Spleen (tissue), 11 donors: ENCODE results near the gene JRKL. TPM values are rescaled to one million over a fixed set of nuclear protein-coding genes. Genes with fewer than 3 reads are reported as not detected.

Source experiments
- DNase-seq: peaks from one replicate; pipeline ENCODE4 v3.0.0-alpha.2; 2020
- H3K27ac ChIP-seq, 8 donors: fragments of 200-600 bp; sonication (generic) in 7 of 8; 1 replicate in 4 of 8; 2 replicates in 4 of 8; pipeline versions ENCODE4 v1.5.0 to v1.8.0; 2016 to 2021; ENCODE audit warnings: inconsistent platforms in 4 of 8, mild to moderate bottlenecking in 4 of 8, moderate library complexity in 1 of 8
- H3K27me3 ChIP-seq, 7 donors: fragments of 200-600 bp; sonication (generic) in 6 of 7; replicated peaks in 1 of 7; 1 replicate in 4 of 7; 2 replicates in 3 of 7; pipeline versions ENCODE4 v1.5.0 to v1.8.0; 2016 to 2021; ENCODE audit warnings: inconsistent platforms in 3 of 7, mild to moderate bottlenecking in 1 of 7
- H3K36me3 ChIP-seq, 6 donors: fragments of 200-600 bp; sonication (generic) in 5 of 6; 1 replicate in 4 of 6; 2 replicates in 2 of 6; pipeline versions ENCODE4 v1.5.0 to v1.8.0; 2016 to 2021; ENCODE audit warnings: inconsistent platforms in 2 of 6
- H3K4me1 ChIP-seq, 6 donors: fragments of 200-600 bp; sonication (generic) in 5 of 6; 1 replicate in 3 of 6; 2 replicates in 3 of 6; pipeline versions ENCODE4 v1.5.0 to v1.8.0; 2016 to 2021; ENCODE audit warnings: inconsistent platforms in 3 of 6
- H3K4me3 ChIP-seq, 8 donors: fragments of 200-600 bp; sonication (generic) in 7 of 8; 1 replicate in 4 of 8; 2 replicates in 4 of 8; pipeline versions ENCODE4 v1.5.0 to v1.8.0; 2016 to 2021; ENCODE audit warnings: inconsistent platforms in 4 of 8, mild to moderate bottlenecking in 4 of 8, moderate library complexity in 2 of 8
- H3K9me3 ChIP-seq, 8 donors: fragments of 200-600 bp; sonication (generic) in 7 of 8; 1 replicate in 4 of 8; 2 replicates in 4 of 8; pipeline versions ENCODE4 v1.5.0 to v1.8.0; 2016 to 2021; ENCODE audit warnings: inconsistent platforms in 4 of 8
- POLR2A ChIP-seq, 3 donors: fragments of 450-650 bp; IDR thresholded peaks; one replicate each; pipeline ENCODE4 v1.5.1; 2017; ENCODE audit warnings: antibody characterized with exemption in 3 of 3, mild to moderate bottlenecking in 1 of 3
- POLR2AphosphoS5 ChIP-seq, 3 donors: sonication (generic); formaldehyde crosslinking; IDR thresholded peaks; one replicate each; pipeline ENCODE4 v1.5.1; 2017; ENCODE audit warnings: antibody characterized with exemption in 3 of 3
- WGBS, 5 donors: extraction: QIAGEN DNeasy Blood & Tissue Kit in 3 of 5; methylation state at CpG; one replicate each; pipeline versions ENCODE4 v1.1.5 to v1.1.7; 2013 to 2018; 5-methylcytosine and 5-hydroxymethylcytosine counted together
- intact Hi-C: fragments of 100-400 bp; cut with DNase I; formaldehyde crosslinking; loops from one replicate; pipeline ENCODE4 v1.15.0; 2023; ENCODE audit warnings: low total_unique reads
- polyA plus RNA-seq, 3 donors: library from polyadenylated mRNA; stranded (reverse); fragments of 200-250 nt; gene quantifications; one replicate each; pipeline ENCODE4 v1.2.1, GENCODE V29; 2013
- total RNA-seq, 7 donors: library from RNA; depleted of rRNA in 3 of 7; stranded (reverse); fragments of >200 nt in 3 of 7; fragmentation: NEBNext Ultra II Directional in 4 of 7; extraction: Animal tissue kit (Norgen Biotek cat#: 25700) in 4 of 7; gene quantifications; one replicate each; pipeline versions ENCODE4 v1.1.0 to v1.2.1, GENCODE V29; 2016 to 2021
- TF ChIP-seq, protein P1 (sequence below), 11 experiments: fragments of 200-600 bp in 7 of 11; fragments of 450-650 bp in 4 of 11; sonication (generic) in 4 of 11; IDR thresholded peaks in 8 of 11; conservative IDR thresholded peaks in 3 of 11; 1 replicate in 7 of 11; 2 replicates in 4 of 11; pipeline versions ENCODE4 v1.4.0 to v1.8.0; 2016 to 2021; ENCODE audit warnings: antibody characterized with exemption in 11 of 11, inconsistent platforms in 4 of 11, mild to moderate bottlenecking in 1 of 11
- donor health status: healthy with polysubstance abuse.
- donor health status: DM: no; HTN: no; CAD: no; lungs with moderate emphysema.
- donor health status: DM: no; HTN: no; CAD: no.
- donor health status: Bipolar disorder and iron deficiency.
- donor health status: healthy.
- donor health status: DM: no; HTN: no; CAD: no.
- donor health status: DM: yes; HTN: yes; CAD: no.

Gene JRKL
- total and polyA plus RNA-seq, 10 donors, result 4.3 to 11.5 (median 8.1) TPM

DNA sequence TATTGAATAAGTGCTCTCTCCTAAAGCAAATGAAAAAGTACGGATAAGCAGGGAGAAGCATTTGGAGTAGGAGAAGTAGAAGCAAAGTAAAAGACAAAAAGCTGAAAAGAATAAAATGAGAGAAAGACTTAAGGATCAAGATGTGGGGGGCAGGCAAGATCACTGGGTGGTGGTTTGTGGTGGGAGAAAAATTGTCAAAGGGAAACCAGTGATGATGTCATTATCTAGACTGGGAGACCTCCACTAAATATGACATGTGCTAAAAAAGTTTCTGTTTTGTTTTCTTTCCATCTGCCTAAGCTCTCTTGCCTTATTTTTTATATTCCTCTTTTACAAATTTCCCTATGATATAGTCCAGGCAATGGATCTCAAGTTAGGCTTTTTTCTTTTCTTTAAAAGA is 32.0 kb upstream of the JRKL start:
- Histone ChIP-seq H3K4me3 (no peak overlapping the region), H3K27me3 (no peaks in the 10 kb centered on the region), H3K36me3 (peaks cover 0 to 90% (median 31%) of the 10 kb centered on the region in 6 donors), H3K27ac (no peak overlapping the region), H3K9me3 (no peaks in the 10 kb centered on the region), H3K4me1 (no peaks in the 10 kb centered on the region)
- intact Hi-C loops, result loop anchor here (10.0 kb wide), 1 partner anchor 523 kb away; no protein-coding TSS in a partner anchor
- 87 to 97% (median 94%) methylated on average over 1 of the region's 1 CpG for WGBS, 5 donors
- TF ChIP-seq, protein P1, sequence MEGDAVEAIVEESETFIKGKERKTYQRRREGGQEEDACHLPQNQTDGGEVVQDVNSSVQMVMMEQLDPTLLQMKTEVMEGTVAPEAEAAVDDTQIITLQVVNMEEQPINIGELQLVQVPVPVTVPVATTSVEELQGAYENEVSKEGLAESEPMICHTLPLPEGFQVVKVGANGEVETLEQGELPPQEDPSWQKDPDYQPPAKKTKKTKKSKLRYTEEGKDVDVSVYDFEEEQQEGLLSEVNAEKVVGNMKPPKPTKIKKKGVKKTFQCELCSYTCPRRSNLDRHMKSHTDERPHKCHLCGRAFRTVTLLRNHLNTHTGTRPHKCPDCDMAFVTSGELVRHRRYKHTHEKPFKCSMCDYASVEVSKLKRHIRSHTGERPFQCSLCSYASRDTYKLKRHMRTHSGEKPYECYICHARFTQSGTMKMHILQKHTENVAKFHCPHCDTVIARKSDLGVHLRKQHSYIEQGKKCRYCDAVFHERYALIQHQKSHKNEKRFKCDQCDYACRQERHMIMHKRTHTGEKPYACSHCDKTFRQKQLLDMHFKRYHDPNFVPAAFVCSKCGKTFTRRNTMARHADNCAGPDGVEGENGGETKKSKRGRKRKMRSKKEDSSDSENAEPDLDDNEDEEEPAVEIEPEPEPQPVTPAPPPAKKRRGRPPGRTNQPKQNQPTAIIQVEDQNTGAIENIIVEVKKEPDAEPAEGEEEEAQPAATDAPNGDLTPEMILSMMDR (IDR thresholded peaks at IDR 0.05 in 8 of 11, conservative IDR thresholded peaks at IDR 0.05 in 3 of 11), result no peak
- TF ChIP-seq POLR2A (IDR thresholded peaks at IDR 0.05), result no peak
- TF ChIP-seq POLR2AphosphoS5 (IDR thresholded peaks at IDR 0.05), result no peak
- no peak for DNase-seq

DNA sequence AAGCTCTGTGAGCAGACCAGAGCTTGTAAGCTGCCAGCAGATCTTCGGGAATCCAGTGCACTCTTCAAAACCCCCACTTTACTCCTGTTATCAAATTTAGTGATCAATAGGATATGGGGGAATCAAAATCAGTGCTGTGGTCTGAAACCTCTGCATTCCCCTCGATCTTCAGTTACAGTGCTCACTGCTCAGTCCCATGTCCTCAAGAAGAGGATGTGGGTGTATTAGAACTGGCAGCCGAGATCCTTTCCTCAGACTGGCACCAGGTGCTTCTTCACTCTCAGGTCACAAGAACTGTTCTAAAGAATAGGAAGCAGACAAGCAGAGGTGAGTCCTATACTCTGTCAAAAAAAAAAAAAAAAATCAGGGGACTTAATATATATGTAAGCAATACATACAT is 31.5 kb upstream of the JRKL start:
- H3K27me3 ChIP-seq, result no peaks in the 10 kb centered on the region
- peaks cover 0 to 90% (median 29%) of the 10 kb centered on the region in 6 donors for H3K36me3 ChIP-seq
- 80 to 92% (median 90%) methylated on average over 3 of the region's 3 CpGs for WGBS, 5 donors
- intact Hi-C loops, result loop anchor here (10.0 kb wide), 1 partner anchor 524 kb away; no protein-coding TSS in a partner anchor
- no peaks in the 10 kb centered on the region for H3K4me1 ChIP-seq
- H3K27ac ChIP-seq, result no peak overlapping the region
- H3K4me3 ChIP-seq, result no peak overlapping the region
- DNase-seq, result no peak
- H3K9me3 ChIP-seq, result no peaks in the 10 kb centered on the region
- no peak for TF ChIP-seq POLR2A (IDR thresholded peaks at IDR 0.05)
- TF ChIP-seq, protein P1 (IDR thresholded peaks at IDR 0.05 in 8 of 11, conservative IDR thresholded peaks at IDR 0.05 in 3 of 11), result no peak
- TF ChIP-seq POLR2AphosphoS5 (IDR thresholded peaks at IDR 0.05), result no peak

DNA sequence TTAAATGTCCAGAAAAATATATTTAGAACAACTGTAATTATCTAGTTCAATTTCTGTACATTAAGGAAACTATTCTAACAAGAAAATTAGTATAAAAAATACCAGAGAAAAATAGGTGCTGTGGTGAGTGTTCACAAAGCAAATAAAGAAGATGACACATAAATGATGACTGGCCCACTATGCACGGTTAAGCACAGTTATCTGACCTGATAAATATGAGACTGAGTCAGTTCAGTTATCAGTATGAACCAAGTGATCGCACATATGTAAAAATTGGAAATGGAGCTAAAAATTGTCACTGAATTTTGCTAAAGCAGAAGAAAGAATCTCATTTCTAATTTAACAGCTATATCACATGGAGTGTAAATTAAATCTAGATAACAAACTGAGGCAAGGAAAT is 28.0 kb upstream of the JRKL start:
- Histone ChIP-seq H3K27me3 (no peaks in the 10 kb centered on the region), H3K4me3 (no peak overlapping the region), H3K9me3 (no peaks in the 10 kb centered on the region), H3K36me3 (peaks cover 0 to 89% (median 26%) of the 10 kb centered on the region in 6 donors), H3K27ac (no peak overlapping the region), H3K4me1 (peaks cover 0 to under 1% (median 0%) of the 10 kb centered on the region in 6 donors)
- no peak for DNase-seq
- 78 to 88% (median 83%) methylated on average over 2 of the region's 2 CpGs for WGBS, 5 donors
- TF ChIP-seq POLR2AphosphoS5 (IDR thresholded peaks at IDR 0.05) (no peak), POLR2A (IDR thresholded peaks at IDR 0.05) (no peak)
- TF ChIP-seq, protein P1 (IDR thresholded peaks at IDR 0.05 in 8 of 11, conservative IDR thresholded peaks at IDR 0.05 in 3 of 11), result no peak
- intact Hi-C loops, result no loop called here

DNA sequence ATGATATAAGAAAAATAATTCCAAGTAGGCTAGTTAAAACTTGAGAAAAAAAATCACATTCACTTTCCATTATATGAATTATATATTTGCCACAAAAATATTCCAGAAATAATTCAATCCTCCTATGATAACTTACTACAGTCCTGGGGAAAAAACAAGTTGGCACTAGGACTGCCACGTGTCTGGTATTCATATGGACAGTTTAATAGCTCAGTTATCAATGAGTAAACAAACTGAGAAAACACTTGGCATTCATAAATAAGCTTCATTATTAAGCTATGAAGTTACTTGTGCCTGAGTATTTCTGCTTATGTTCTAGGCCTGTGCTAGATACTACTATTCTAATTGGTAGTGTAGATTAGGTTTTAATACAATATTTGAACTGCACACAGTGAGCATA is 24.3 kb upstream of the JRKL start:
- H3K4me3 ChIP-seq, result no peak overlapping the region
- peaks cover 0 to 9% (median 0%) of the 10 kb centered on the region in 6 donors for H3K4me1 ChIP-seq
- H3K27me3 ChIP-seq, result no peaks in the 10 kb centered on the region
- no peak overlapping the region for H3K27ac ChIP-seq
- intact Hi-C loops, result no loop called here
- DNase-seq, result no peak
- TF ChIP-seq, protein P1 (IDR thresholded peaks at IDR 0.05 in 8 of 11, conservative IDR thresholded peaks at IDR 0.05 in 3 of 11), result no peak
- TF ChIP-seq POLR2A (IDR thresholded peaks at IDR 0.05) (no peak), POLR2AphosphoS5 (IDR thresholded peaks at IDR 0.05) (no peak)
- peaks cover 0 to 12% (median 0%) of the 10 kb centered on the region in 8 donors for H3K9me3 ChIP-seq
- 73 to 98% (median 93%) methylated on average over 1 of the region's 1 CpG for WGBS, 5 donors
- H3K36me3 ChIP-seq, result peaks cover 0 to 94% (median 28%) of the 10 kb centered on the region in 6 donors
